HCT116 (cell line): ENCODE results near the gene TLE5.

Experiments used
- CTCF ChIP-seq, 3 experiments: fragments of 200-600 bp in 1 of 3; sonication (generic) in 1 of 3; IDR thresholded peaks in 2 of 3; conservative IDR thresholded peaks in 1 of 3; 2 replicates each; pipeline ENCODE4 v1.5.1; 2012 to 2017; ENCODE audit warnings: low read depth in 2 of 3, low read length in 2 of 3, antibody characterized with exemption in 1 of 3, borderline replicate concordance in 1 of 3, control low read depth in 1 of 3, mild to moderate bottlenecking in 1 of 3, mixed read lengths in 1 of 3, mixed run types in 1 of 3, moderate library complexity in 1 of 3; ENCODE audit not compliant: insufficient read depth in 1 of 3
- FOSL1 ChIP-seq: IDR thresholded peaks from 2 replicates; pipeline ENCODE4 v1.6.1; 2012; ENCODE audit warnings: low read depth
- JUND ChIP-seq: IDR thresholded peaks from 2 replicates; pipeline ENCODE4 v1.6.1; 2012
- MAX ChIP-seq: IDR thresholded peaks from 2 replicates; pipeline ENCODE4 v1.6.1; 2012
- POLR2A ChIP-seq: IDR thresholded peaks from 2 replicates; pipeline ENCODE4 v1.7.0; 2011; ENCODE audit warnings: borderline replicate concordance; ENCODE audit not compliant: insufficient read depth, insufficient read length; ENCODE audit errors: extremely low read depth
- POLR2AphosphoS5 ChIP-seq: IDR thresholded peaks from 2 replicates; pipeline ENCODE4 v1.6.1; 2011; ENCODE audit warnings: mild to moderate bottlenecking, low read depth, low read length, moderate library complexity
- RAD21 ChIP-seq: IDR thresholded peaks from 2 replicates; pipeline ENCODE4 v1.6.1; 2012; ENCODE audit warnings: low read depth, mild to moderate bottlenecking
- SIN3A ChIP-seq: IDR thresholded peaks from 2 replicates; pipeline ENCODE4 v1.6.1; 2012; ENCODE audit warnings: low read depth
- SP1 ChIP-seq: IDR thresholded peaks from 2 replicates; pipeline ENCODE4 v1.6.1; 2012; ENCODE audit warnings: low read depth
- SRF ChIP-seq: IDR thresholded peaks from 2 replicates; pipeline ENCODE4 v1.6.1; 2012; ENCODE audit warnings: low read depth
- ZBTB33 ChIP-seq: IDR thresholded peaks from 2 replicates; pipeline ENCODE4 v1.6.1; 2011; ENCODE audit warnings: mild to moderate bottlenecking, low read length, moderate library complexity; ENCODE audit not compliant: insufficient replicate concordance; ENCODE audit errors: extremely low read depth
- ZFX ChIP-seq: fragments of 450-650 bp; IDR thresholded peaks from 2 replicates; pipeline ENCODE4 v1.6.1; 2017
- ZNF274 ChIP-seq: fragments of 200-500 bp; sonication (Bioruptor generic); IDR thresholded peaks from 2 replicates; pipeline ENCODE4 v1.6.1; 2014; ENCODE audit warnings: mild to moderate bottlenecking, low read depth, low read length, inconsistent platforms

- no peak for TF ChIP-seq JUND
- TF ChIP-seq CTCF (IDR thresholded peaks at IDR 0.05 in 2 of 3, conservative IDR thresholded peaks at IDR 0.05 in 1 of 3; ENCODE audit: borderline replicate concordance in 1 of 3, insufficient read depth in 1 of 3, low read depth in 2 of 3, low read length in 2 of 3): no peak
- no peak for TF ChIP-seq RAD21
- no peak for TF ChIP-seq MAX
- TF ChIP-seq SP1: no peak
- TF ChIP-seq ZNF274: no peak
- no peak for TF ChIP-seq POLR2A
- TF ChIP-seq ZFX: no peak
- TF ChIP-seq SRF: no peak
- no peak for TF ChIP-seq FOSL1
- TF ChIP-seq ZBTB33: no peak
- TF ChIP-seq POLR2AphosphoS5: no peak
- no peak for TF ChIP-seq SIN3A
These were observed 33.3 kb upstream of the TLE5 start for GRCh38 chr19:3095441-3096191.
